ENCODE results near the gene DRAP1. TPM values are rescaled to one million over a fixed set of nuclear protein-coding genes. Genes with fewer than 3 reads are reported as not detected.

Gene DRAP1
- polyA plus RNA-seq, 2 of the 4 experiments (the other 2 are of a cell fraction) = 73.7 to 143 TPM

GRCh38 chr11:65961267-65962140, 42.3 kb downstream of the DRAP1 start, which contains the start of gene SART1 (continued):
- TF ChIP-seq, protein P1, sequence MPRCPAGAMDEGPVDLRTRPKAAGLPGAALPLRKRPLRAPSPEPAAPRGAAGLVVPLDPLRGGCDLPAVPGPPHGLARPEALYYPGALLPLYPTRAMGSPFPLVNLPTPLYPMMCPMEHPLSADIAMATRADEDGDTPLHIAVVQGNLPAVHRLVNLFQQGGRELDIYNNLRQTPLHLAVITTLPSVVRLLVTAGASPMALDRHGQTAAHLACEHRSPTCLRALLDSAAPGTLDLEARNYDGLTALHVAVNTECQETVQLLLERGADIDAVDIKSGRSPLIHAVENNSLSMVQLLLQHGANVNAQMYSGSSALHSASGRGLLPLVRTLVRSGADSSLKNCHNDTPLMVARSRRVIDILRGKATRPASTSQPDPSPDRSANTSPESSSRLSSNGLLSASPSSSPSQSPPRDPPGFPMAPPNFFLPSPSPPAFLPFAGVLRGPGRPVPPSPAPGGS (IDR thresholded peaks at IDR 0.05) = peak; percentile 58; the same call in 2 of the 3 replicates
- TF ChIP-seq EP300 (IDR thresholded peaks at IDR 0.05) = no peak
- TF ChIP-seq NPAS2 (CRISPR knock-in tag; IDR thresholded peaks at IDR 0.05; ENCODE audit: borderline replicate concordance) = no peak
- TF ChIP-seq MAFK (IDR thresholded peaks at IDR 0.05; ENCODE audit: partially characterized antibody) = no peak
- no peak for TF ChIP-seq EHF (CRISPR knock-in tag; IDR thresholded peaks at IDR 0.05)
- TF ChIP-seq ZC3H11A (IDR thresholded peaks at IDR 0.05) = no peak
- TF ChIP-seq, protein P2, sequence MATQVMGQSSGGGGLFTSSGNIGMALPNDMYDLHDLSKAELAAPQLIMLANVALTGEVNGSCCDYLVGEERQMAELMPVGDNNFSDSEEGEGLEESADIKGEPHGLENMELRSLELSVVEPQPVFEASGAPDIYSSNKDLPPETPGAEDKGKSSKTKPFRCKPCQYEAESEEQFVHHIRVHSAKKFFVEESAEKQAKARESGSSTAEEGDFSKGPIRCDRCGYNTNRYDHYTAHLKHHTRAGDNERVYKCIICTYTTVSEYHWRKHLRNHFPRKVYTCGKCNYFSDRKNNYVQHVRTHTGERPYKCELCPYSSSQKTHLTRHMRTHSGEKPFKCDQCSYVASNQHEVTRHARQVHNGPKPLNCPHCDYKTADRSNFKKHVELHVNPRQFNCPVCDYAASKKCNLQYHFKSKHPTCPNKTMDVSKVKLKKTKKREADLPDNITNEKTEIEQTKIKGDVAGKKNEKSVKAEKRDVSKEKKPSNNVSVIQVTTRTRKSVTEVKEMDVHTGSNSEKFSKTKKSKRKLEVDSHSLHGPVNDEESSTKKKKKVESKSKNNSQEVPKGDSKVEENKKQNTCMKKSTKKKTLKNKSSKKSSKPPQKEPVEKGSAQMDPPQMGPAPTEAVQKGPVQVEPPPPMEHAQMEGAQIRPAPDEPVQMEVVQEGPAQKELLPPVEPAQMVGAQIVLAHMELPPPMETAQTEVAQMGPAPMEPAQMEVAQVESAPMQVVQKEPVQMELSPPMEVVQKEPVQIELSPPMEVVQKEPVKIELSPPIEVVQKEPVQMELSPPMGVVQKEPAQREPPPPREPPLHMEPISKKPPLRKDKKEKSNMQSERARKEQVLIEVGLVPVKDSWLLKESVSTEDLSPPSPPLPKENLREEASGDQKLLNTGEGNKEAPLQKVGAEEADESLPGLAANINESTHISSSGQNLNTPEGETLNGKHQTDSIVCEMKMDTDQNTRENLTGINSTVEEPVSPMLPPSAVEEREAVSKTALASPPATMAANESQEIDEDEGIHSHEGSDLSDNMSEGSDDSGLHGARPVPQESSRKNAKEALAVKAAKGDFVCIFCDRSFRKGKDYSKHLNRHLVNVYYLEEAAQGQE (IDR thresholded peaks at IDR 0.05) = no peak
- no peak for TF ChIP-seq HDAC2 (IDR thresholded peaks at IDR 0.05)
- no peak for TF ChIP-seq HOXB13 (CRISPR knock-in tag; IDR thresholded peaks at IDR 0.05; ENCODE audit: low read depth)
- no peak for TF ChIP-seq RFX5 (IDR thresholded peaks at IDR 0.05)
- 0 out of 5 replicates have a peak, but pooled peaks of 1 of the 2 experiments have one; percentile 9 for TF ChIP-seq RAD21 (conservative IDR thresholded peaks at IDR 0.05 in 1 of 2, IDR thresholded peaks at IDR 0.05 in 1 of 2)
- TF ChIP-seq POLR2A (IDR thresholded peaks at IDR 0.05; ENCODE audit: low read length) = peak; percentile 64
- TF ChIP-seq CEBPB (IDR thresholded peaks at IDR 0.05) = no peak
- TF ChIP-seq NR3C1 (IDR thresholded peaks at IDR 0.05) = no peak
- TF ChIP-seq MYC (IDR thresholded peaks at IDR 0.05; ENCODE audit: borderline replicate concordance, low read length) = peak; percentile 15; the same call in 1 of the 2 replicates
- peak; percentile 11; the same call in 1 of the 3 replicates for TF ChIP-seq SMC3 (IDR thresholded peaks at IDR 0.05)
- TF ChIP-seq PHF8 (IDR thresholded peaks at IDR 0.05; ENCODE audit: borderline replicate concordance, low read depth) = peak; percentile 70
- no peak for TF ChIP-seq CHD2 (IDR thresholded peaks at IDR 0.05; ENCODE audit: low read length, partially characterized antibody)
- no peak for TF ChIP-seq FOSL2 (IDR thresholded peaks at IDR 0.05)
- 0 out of 2 replicates have a peak, but pooled peaks have one; percentile 9 for TF ChIP-seq FOSL2 (CRISPR knock-in tag; IDR thresholded peaks at IDR 0.05)
- TF ChIP-seq CTCF (IDR thresholded peaks at IDR 0.05) = no peak
- no peak for TF ChIP-seq ESRRA (IDR thresholded peaks at IDR 0.05; ENCODE audit: borderline replicate concordance, low read length)
- no peak for TF ChIP-seq ATOH8 (CRISPR knock-in tag; IDR thresholded peaks at IDR 0.05; ENCODE audit: low read depth)
- TF ChIP-seq GATA3 (IDR thresholded peaks at IDR 0.05; ENCODE audit: borderline replicate concordance) = no peak
- TF ChIP-seq, protein P3, sequence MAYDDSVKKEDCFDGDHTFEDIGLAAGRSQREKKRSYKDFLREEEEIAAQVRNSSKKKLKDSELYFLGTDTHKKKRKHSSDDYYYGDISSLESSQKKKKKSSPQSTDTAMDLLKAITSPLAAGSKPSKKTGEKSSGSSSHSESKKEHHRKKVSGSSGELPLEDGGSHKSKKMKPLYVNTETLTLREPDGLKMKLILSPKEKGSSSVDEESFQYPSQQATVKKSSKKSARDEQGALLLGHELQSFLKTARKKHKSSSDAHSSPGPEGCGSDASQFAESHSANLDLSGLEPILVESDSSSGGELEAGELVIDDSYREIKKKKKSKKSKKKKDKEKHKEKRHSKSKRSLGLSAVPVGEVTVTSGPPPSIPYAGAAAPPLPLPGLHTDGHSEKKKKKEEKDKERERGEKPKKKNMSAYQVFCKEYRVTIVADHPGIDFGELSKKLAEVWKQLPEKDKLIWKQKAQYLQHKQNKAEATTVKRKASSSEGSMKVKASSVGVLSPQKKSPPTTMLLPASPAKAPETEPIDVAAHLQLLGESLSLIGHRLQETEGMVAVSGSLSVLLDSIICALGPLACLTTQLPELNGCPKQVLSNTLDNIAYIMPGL (CRISPR knock-in tag; IDR thresholded peaks at IDR 0.05; ENCODE audit: borderline replicate concordance) = no peak
- no peak for TF ChIP-seq SREBF2 (IDR thresholded peaks at IDR 0.05)
- no peak for TF ChIP-seq RARB (CRISPR knock-in tag; IDR thresholded peaks at IDR 0.05)
- TF ChIP-seq BHLHE40 (IDR thresholded peaks at IDR 0.05; ENCODE audit: low read depth, low read length) = no peak
- TF ChIP-seq RCOR1 (IDR thresholded peaks at IDR 0.05; ENCODE audit: low read depth, low read length) = no peak
- TF ChIP-seq ELK1 (IDR thresholded peaks at IDR 0.05; ENCODE audit: low read depth, low read length) = no peak
- no peak for TF ChIP-seq TFCP2L1 (CRISPR knock-in tag; IDR thresholded peaks at IDR 0.05)
- TF ChIP-seq TP53 (CRISPR knock-in tag; IDR thresholded peaks at IDR 0.05) = peak; percentile 42; the same call in 1 of the 2 replicates

Data from A549 (cell line).